Endothelial cell (in vitro differentiated cells): ENCODE data around the gene WDR1. TPM values are rescaled to one million over a fixed set of nuclear protein-coding genes. Genes with fewer than 3 reads are reported as not detected.

Source experiments
- DNase-seq: peaks from one replicate; pipeline ENCODE4 v3.0.0; 2021; ENCODE audit warnings: low spot score
- H3K27ac Mint-ChIP-seq: one replicate; pipeline ENCODE4 v1.8.0; 2021; ENCODE audit warnings: mixed read lengths, inconsistent platforms; ENCODE audit not compliant: unreplicated experiment
- H3K27me3 Mint-ChIP-seq: one replicate; pipeline ENCODE4 v1.8.0; 2021; ENCODE audit warnings: mild to moderate bottlenecking, moderate library complexity, mixed read lengths, inconsistent platforms; ENCODE audit not compliant: unreplicated experiment
- H3K36me3 Mint-ChIP-seq: one replicate; pipeline ENCODE4 v1.8.0; 2021; ENCODE audit warnings: mild to moderate bottlenecking, low read depth, mixed read lengths, inconsistent platforms; ENCODE audit not compliant: unreplicated experiment
- H3K4me1 Mint-ChIP-seq: one replicate; pipeline ENCODE4 v1.8.0; 2021; ENCODE audit warnings: mild to moderate bottlenecking, mixed read lengths, inconsistent platforms; ENCODE audit not compliant: unreplicated experiment
- H3K4me3 Mint-ChIP-seq: one replicate; pipeline ENCODE4 v1.8.0; 2021; ENCODE audit warnings: mild to moderate bottlenecking, mixed read lengths, inconsistent platforms; ENCODE audit not compliant: unreplicated experiment
- H3K9me3 Mint-ChIP-seq: one replicate; pipeline ENCODE4 v1.8.0; 2021; ENCODE audit warnings: mixed read lengths, inconsistent platforms; ENCODE audit not compliant: unreplicated experiment
- CTCF ChIP-seq: fragments of 200-600 bp; sonication (generic); IDR thresholded peaks from one replicate; pipeline ENCODE4 v1.5.0; 2021; ENCODE audit warnings: antibody characterized with exemption; ENCODE audit not compliant: unreplicated experiment
- total RNA-seq: library from RNA; stranded (reverse); fragmentation: NEBNext Ultra II Directional; extraction: Animal tissue kit (Norgen Biotek cat#: 25700); gene quantifications from one replicate; pipeline ENCODE4 v1.2.1, GENCODE V29; 2021; ENCODE audit not compliant: unreplicated experiment

The WDR1 gene
- total RNA-seq, 1 donor from 2014 or later, result 501 TPM

GRCh38 chr4:10096201-10096977 is 20.2 kb downstream of the WDR1 start:
- Mint-ChIP-seq H3K36me3 (peaks cover 51% of the 10 kb centered on the region), H3K9me3 (no peaks in the 10 kb centered on the region), H3K27me3 (peaks cover 11% of the 10 kb centered on the region), H3K4me3 (no peak overlapping the region), H3K27ac (peak overlapping the region; percentile 4), H3K4me1 (peaks cover 13% of the 10 kb centered on the region)
- DNase-seq, result no peak
- TF ChIP-seq CTCF, result no peak

GRCh38 chr4:10095296-10095991 is 21.2 kb downstream of the WDR1 start:
- H3K4me1 Mint-ChIP-seq, result peaks cover 11% of the 10 kb centered on the region
- no peak overlapping the region for H3K27ac Mint-ChIP-seq
- peaks cover 16% of the 10 kb centered on the region for H3K27me3 Mint-ChIP-seq
- peaks cover 49% of the 10 kb centered on the region for H3K36me3 Mint-ChIP-seq
- H3K4me3 Mint-ChIP-seq, result no peak overlapping the region
- no peak for TF ChIP-seq CTCF
- no peaks in the 10 kb centered on the region for H3K9me3 Mint-ChIP-seq
- DNase-seq, result no peak

GRCh38 chr4:10094841-10095240 is 21.8 kb downstream of the WDR1 start:
- H3K4me3 Mint-ChIP-seq, result no peak overlapping the region
- no peak overlapping the region for H3K27ac Mint-ChIP-seq
- no peaks in the 10 kb centered on the region for H3K9me3 Mint-ChIP-seq
- no peak for DNase-seq
- peaks cover 50% of the 10 kb centered on the region for H3K36me3 Mint-ChIP-seq
- no peak for TF ChIP-seq CTCF
- peaks cover 16% of the 10 kb centered on the region for H3K27me3 Mint-ChIP-seq
- peaks cover 11% of the 10 kb centered on the region for H3K4me1 Mint-ChIP-seq

GRCh38 chr4:10093801-10094552 is 22.6 kb downstream of the WDR1 start:
- H3K36me3 Mint-ChIP-seq, result peaks cover 45% of the 10 kb centered on the region
- H3K4me1 Mint-ChIP-seq, result peaks cover 11% of the 10 kb centered on the region
- peak overlapping the region; percentile 47 for H3K4me3 Mint-ChIP-seq

More at GRCh38 chr4:10093801-10094552, 22.6 kb downstream of the WDR1 start:
- DNase-seq, result no peak
- TF ChIP-seq CTCF, result no peak
- no peaks in the 10 kb centered on the region for H3K9me3 Mint-ChIP-seq
- H3K27me3 Mint-ChIP-seq, result peaks cover 16% of the 10 kb centered on the region
- peak overlapping the region; percentile 36 for H3K27ac Mint-ChIP-seq
